SK-N-SH (cell line): ENCODE measurements around the gene EEF1G. TPM values are rescaled to one million over a fixed set of nuclear protein-coding genes. Genes with fewer than 3 reads are reported as not detected.
A peak's percentile ranks its signal among the peaks of the same experiment; 100 is the strongest.
"Not testable (repeated sequence)": the region's sequence is repeated elsewhere in the genome, so short reads cannot be mapped to it uniquely, and the experiment has no call there.

Experiments used
- CTCF ChIA-PET: fragments of 300-600, 350-600 bp; formaldehyde crosslinking; extraction: SDS; loops from one replicate; lab custom pipeline; 2021; lab: Yijun Ruan, JAX
- POLR2A ChIA-PET: fragments of 350-600 bp; sonication (Branson Sonifier 250); formaldehyde crosslinking; extraction: SDS; loops from one replicate; lab custom pipeline; 2020; ENCODE audit warnings: antibody characterized with exemption, inconsistent platforms; lab: Yijun Ruan, JAX
- DNase-seq: peaks from one replicate; pipeline ENCODE4 v3.0.0; 2012
- H2AFZ ChIP-seq: fragments of 200-600 bp; sonication (generic); 2 replicates; pipeline ENCODE4 v1.8.1; 2016; ENCODE audit warnings: antibody characterized with exemption, mild to moderate bottlenecking, low read depth
- H3F3A ChIP-seq: fragments of 200-600 bp; sonication (generic); replicated peaks from 2 replicates; pipeline ENCODE3; 2016; ENCODE audit warnings: antibody characterized with exemption, mild to moderate bottlenecking; ENCODE audit not compliant: insufficient read depth
- H3K27ac ChIP-seq, 2 experiments: fragments of 200-500 bp in 1 of 2; fragments of 200-600 bp in 1 of 2; sonication (Bioruptor generic) in 1 of 2; sonication (generic), shearing (Covaris generic) in 1 of 2; 2 replicates each; pipeline versions ENCODE4 v1.5.1 to v1.6.1; 2014 to 2016; ENCODE audit warnings: low read depth in 2 of 2, inconsistent platforms in 1 of 2, low read length in 1 of 2, mild to moderate bottlenecking in 1 of 2, mixed read lengths in 1 of 2
- H3K27me3 ChIP-seq: fragments of 200-600 bp; sonication (generic), shearing (Covaris generic); 2 replicates; pipeline ENCODE4 v1.6.1; 2016; ENCODE audit warnings: mixed run types; ENCODE audit not compliant: insufficient read depth
- H3K36me3 ChIP-seq, 2 experiments: fragments of 200-500 bp in 1 of 2; fragments of 200-600 bp in 1 of 2; sonication (Bioruptor generic) in 1 of 2; sonication (generic) in 1 of 2; replicated peaks in 1 of 2; 2 replicates each; pipeline versions ENCODE3 to v1.5.1; 2014 to 2016; ENCODE audit warnings: low read length in 1 of 2, mild to moderate bottlenecking in 1 of 2; ENCODE audit not compliant: insufficient read depth in 2 of 2, control insufficient read depth in 1 of 2
- H3K4me1 ChIP-seq, 2 experiments: fragments of 200-500 bp in 1 of 2; fragments of 200-600 bp in 1 of 2; sonication (Bioruptor generic) in 1 of 2; sonication (generic), shearing (Covaris generic) in 1 of 2; 2 replicates each; pipeline versions ENCODE4 v1.5.1 to v1.6.1; 2014 to 2016; ENCODE audit warnings: low read depth in 1 of 2, low read length in 1 of 2, mixed run types in 1 of 2; ENCODE audit not compliant: insufficient read depth in 2 of 2, control insufficient read depth in 1 of 2
- H3K4me2 ChIP-seq: fragments of 200-600 bp; sonication (generic), shearing (Covaris generic); 2 replicates; pipeline ENCODE4 v1.6.1; 2017; ENCODE audit warnings: mixed run types
- H3K4me3 ChIP-seq, 2 experiments: fragments of 200-500 bp in 1 of 2; fragments of 200-600 bp in 1 of 2; sonication (Bioruptor generic) in 1 of 2; sonication (generic), shearing (Covaris generic) in 1 of 2; 2 replicates each; pipeline versions ENCODE4 v1.5.1 to v1.8.1; 2014 to 2016; ENCODE audit warnings: low read depth in 2 of 2, inconsistent platforms in 1 of 2, low read length in 1 of 2, mild to moderate bottlenecking in 1 of 2, mixed read lengths in 1 of 2, moderate library complexity in 1 of 2
- H3K79me2 ChIP-seq: fragments of 200-600 bp; sonication (generic); 2 replicates; pipeline ENCODE4 v1.8.1; 2017; ENCODE audit warnings: mild to moderate bottlenecking; ENCODE audit not compliant: insufficient read depth
- H3K9ac ChIP-seq: fragments of 200-600 bp; sonication (generic); 2 replicates; pipeline ENCODE4 v1.6.1; 2017; ENCODE audit warnings: mixed run types
- H3K9me2 ChIP-seq: fragments of 200-600 bp; sonication (generic); 2 replicates; pipeline ENCODE4 v1.6.1; 2017; ENCODE audit warnings: mixed run types
- H3K9me3 ChIP-seq: fragments of 200-600 bp; sonication (generic); 2 replicates; pipeline ENCODE4 v1.6.1; 2017; ENCODE audit warnings: mixed run types, mild to moderate bottlenecking, moderate library complexity
- H4K20me1 ChIP-seq: fragments of 200-600 bp; sonication (generic); 2 replicates; pipeline ENCODE4 v1.6.1; 2017; ENCODE audit warnings: mild to moderate bottlenecking, mixed run types; ENCODE audit not compliant: insufficient read depth
- CHD2 ChIP-seq: fragments of 150-350 bp; IDR thresholded peaks from 2 replicates; pipeline ENCODE4 v1.6.1; 2018; ENCODE audit warnings: low read length; ENCODE audit not compliant: partially characterized antibody
- ELF1 ChIP-seq: IDR thresholded peaks from 2 replicates; pipeline ENCODE4 v1.4.0; 2012
- EZH2phosphoT487 ChIP-seq: fragments of 200-600 bp; sonication (generic); IDR thresholded peaks from 2 replicates; pipeline ENCODE4 v1.6.1; 2017; ENCODE audit warnings: low read depth, mixed run types, mild to moderate bottlenecking, antibody characterized with exemption, moderate library complexity, borderline replicate concordance
- FOXJ3 ChIP-seq: sonication (generic); formaldehyde crosslinking; IDR thresholded peaks from 2 replicates; pipeline ENCODE4 v1.5.1; 2020; ENCODE audit warnings: mild to moderate bottlenecking, missing genetic modification reagents
- FOXM1 ChIP-seq: IDR thresholded peaks from 2 replicates; pipeline ENCODE4 v1.4.0; 2012; ENCODE audit warnings: low read depth, mild to moderate bottlenecking
- GABPA ChIP-seq: IDR thresholded peaks from 2 replicates; pipeline ENCODE4 v1.4.0; 2012; ENCODE audit warnings: low read depth, mild to moderate bottlenecking
- MEF2A ChIP-seq: IDR thresholded peaks from 2 replicates; pipeline ENCODE4 v1.4.0; 2012; ENCODE audit warnings: low read depth, borderline replicate concordance
- NRF1 ChIP-seq: IDR thresholded peaks from 2 replicates; pipeline ENCODE4 v1.6.1; 2012; ENCODE audit warnings: low read depth, mild to moderate bottlenecking, low read length
- POLR2AphosphoS5 ChIP-seq: IDR thresholded peaks from 2 replicates; pipeline ENCODE4 v1.6.1; 2012; ENCODE audit warnings: low read depth, low read length
- RAD21 ChIP-seq: IDR thresholded peaks from 2 replicates; pipeline ENCODE4 v1.6.1; 2012; ENCODE audit warnings: mild to moderate bottlenecking, low read length
- RCOR1 ChIP-seq: fragments of 150-350 bp; IDR thresholded peaks from 2 replicates; pipeline ENCODE4 v1.6.1; 2017; ENCODE audit warnings: antibody characterized with exemption, low read length
- RFX5 ChIP-seq: IDR thresholded peaks from 2 replicates; pipeline ENCODE4 v1.6.1; 2012; ENCODE audit warnings: mild to moderate bottlenecking, improper control_type of control experiment, low read length
- SIN3A ChIP-seq: IDR thresholded peaks from 2 replicates; pipeline ENCODE4 v1.6.1; 2012; ENCODE audit warnings: low read depth, mild to moderate bottlenecking, low read length, moderate library complexity, borderline replicate concordance
- TCF12 ChIP-seq: IDR thresholded peaks from 2 replicates; pipeline ENCODE4 v1.4.0; 2012
- WGBS: methylation state at CpG from one replicate; pipeline ENCODE4 v1.1.6; 2017; ENCODE audit warnings: low lambda C conversion rate; 5-methylcytosine and 5-hydroxymethylcytosine counted together
- polyA plus RNA-seq, 3 experiments: library from polyadenylated mRNA; depleted of rRNA; stranded (reverse); fragments of >200 nt; gene quantifications; 2 replicates each; pipeline ENCODE4 v1.2.3, GENCODE V29; 2012
- TF ChIP-seq, protein P1 (sequence below): IDR thresholded peaks from 2 replicates; pipeline ENCODE4; 2012
- TF ChIP-seq, protein P2 (sequence below): IDR thresholded peaks from 2 replicates; pipeline ENCODE4 v1.4.0; 2012; ENCODE audit warnings: low read depth, borderline replicate concordance
- TF ChIP-seq, protein P3 (sequence below): IDR thresholded peaks from 2 replicates; pipeline ENCODE4 v1.4.0; 2012; ENCODE audit warnings: low read depth, borderline replicate concordance
- TF ChIP-seq, protein P4 (sequence below): IDR thresholded peaks from 2 replicates; pipeline ENCODE4 v1.4.0; 2012; ENCODE audit warnings: low read depth
- TF ChIP-seq, protein P5 (sequence below): fragments of 150-350 bp; IDR thresholded peaks from 2 replicates; pipeline ENCODE4 v1.6.1; 2017; ENCODE audit warnings: antibody characterized with exemption, low read length, low read depth, borderline replicate concordance
- TF ChIP-seq, protein P6 (sequence below): IDR thresholded peaks from 2 replicates; pipeline ENCODE4 v1.6.1; 2012; ENCODE audit warnings: mild to moderate bottlenecking, low read depth, low read length, moderate library complexity

EEF1G gene
- polyA plus RNA-seq, 1 of the 3 experiments (the other 2 are of a cell fraction) = 1,853 TPM

DNA sequence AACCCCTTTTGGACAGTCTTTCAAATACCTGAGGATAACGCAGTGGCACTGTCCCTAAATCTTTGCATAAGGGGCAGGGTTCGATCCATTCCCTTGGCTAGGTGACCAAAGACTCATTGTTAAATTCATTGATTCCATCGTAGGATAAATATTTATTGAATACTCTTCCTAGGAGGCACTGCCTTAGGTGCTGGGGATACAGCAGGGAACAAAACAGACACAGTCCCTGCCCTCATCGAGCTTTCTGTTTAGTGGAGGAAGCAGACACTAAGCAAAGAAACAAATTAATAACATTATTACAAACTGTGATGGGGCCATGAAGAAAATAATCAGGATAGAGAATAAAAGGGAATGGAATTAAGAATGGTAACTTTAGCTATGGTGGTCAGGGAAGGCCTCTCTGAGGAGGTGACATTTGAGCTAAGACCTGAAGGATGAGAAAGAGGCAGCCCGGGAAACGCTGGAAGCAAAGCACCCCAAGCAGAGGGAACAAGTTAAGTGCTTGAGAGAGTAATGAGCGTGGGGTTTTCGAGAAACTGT, 47.4 kb upstream of the EEF1G start:
- H3F3A ChIP-seq = peaks cover 35% of the 10 kb centered on the region
- H3K4me3 ChIP-seq = peak overlapping the region; percentile 77 to 92
- POLR2A ChIA-PET = interaction anchor here (0.6 to 3.3 kb wide), 15 partner anchors 8 to 220 kb away, joined by 3 to 37 read pairs (median 7); partner anchors contain the start of genes C11orf98, CSKMT, EEF1G and EML3
- peak overlapping the region; percentile 43; the same call in 1 of the 2 replicates for H2AFZ ChIP-seq
- 19% methylated on average over 8 of the region's 8 CpGs for WGBS
- no peaks in the 10 kb centered on the region for H3K9me3 ChIP-seq
- H3K9ac ChIP-seq = peak overlapping the region; percentile 87
- peaks cover 30% of the 10 kb centered on the region for H3K79me2 ChIP-seq
- CTCF ChIA-PET = interaction anchor here (0.8 to 2.5 kb wide), 12 partner anchors 8 to 226 kb away, joined by 3 to 16 read pairs (median 4); partner anchors contain the start of genes ROM1, TMEM179B and TUT1
- TF ChIP-seq, protein P1, sequence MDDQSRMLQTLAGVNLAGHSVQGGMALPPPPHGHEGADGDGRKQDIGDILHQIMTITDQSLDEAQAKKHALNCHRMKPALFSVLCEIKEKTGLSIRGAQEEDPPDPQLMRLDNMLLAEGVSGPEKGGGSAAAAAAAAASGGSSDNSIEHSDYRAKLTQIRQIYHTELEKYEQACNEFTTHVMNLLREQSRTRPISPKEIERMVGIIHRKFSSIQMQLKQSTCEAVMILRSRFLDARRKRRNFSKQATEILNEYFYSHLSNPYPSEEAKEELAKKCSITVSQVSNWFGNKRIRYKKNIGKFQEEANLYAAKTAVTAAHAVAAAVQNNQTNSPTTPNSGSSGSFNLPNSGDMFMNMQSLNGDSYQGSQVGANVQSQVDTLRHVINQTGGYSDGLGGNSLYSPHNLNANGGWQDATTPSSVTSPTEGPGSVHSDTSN = no peak
- TF ChIP-seq TCF12 (no peak), FOXM1 (no peak), SIN3A (no peak), MEF2A (no peak), EZH2phosphoT487 (no peak), POLR2AphosphoS5 (no peak), CHD2 (no peak), RFX5 (no peak), FOXJ3 (CRISPR knock-in tag) (no peak), GABPA (no peak), RAD21 (no peak), NRF1 (no peak), ELF1 (no peak), RCOR1 (no peak)
- TF ChIP-seq, protein P2, sequence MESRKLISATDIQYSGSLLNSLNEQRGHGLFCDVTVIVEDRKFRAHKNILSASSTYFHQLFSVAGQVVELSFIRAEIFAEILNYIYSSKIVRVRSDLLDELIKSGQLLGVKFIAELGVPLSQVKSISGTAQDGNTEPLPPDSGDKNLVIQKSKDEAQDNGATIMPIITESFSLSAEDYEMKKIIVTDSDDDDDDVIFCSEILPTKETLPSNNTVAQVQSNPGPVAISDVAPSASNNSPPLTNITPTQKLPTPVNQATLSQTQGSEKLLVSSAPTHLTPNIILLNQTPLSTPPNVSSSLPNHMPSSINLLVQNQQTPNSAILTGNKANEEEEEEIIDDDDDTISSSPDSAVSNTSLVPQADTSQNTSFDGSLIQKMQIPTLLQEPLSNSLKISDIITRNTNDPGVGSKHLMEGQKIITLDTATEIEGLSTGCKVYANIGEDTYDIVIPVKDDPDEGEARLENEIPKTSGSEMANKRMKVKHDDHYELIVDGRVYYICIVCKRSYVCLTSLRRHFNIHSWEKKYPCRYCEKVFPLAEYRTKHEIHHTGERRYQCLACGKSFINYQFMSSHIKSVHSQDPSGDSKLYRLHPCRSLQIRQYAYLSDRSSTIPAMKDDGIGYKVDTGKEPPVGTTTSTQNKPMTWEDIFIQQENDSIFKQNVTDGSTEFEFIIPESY = no peak
- TF ChIP-seq, protein P3, sequence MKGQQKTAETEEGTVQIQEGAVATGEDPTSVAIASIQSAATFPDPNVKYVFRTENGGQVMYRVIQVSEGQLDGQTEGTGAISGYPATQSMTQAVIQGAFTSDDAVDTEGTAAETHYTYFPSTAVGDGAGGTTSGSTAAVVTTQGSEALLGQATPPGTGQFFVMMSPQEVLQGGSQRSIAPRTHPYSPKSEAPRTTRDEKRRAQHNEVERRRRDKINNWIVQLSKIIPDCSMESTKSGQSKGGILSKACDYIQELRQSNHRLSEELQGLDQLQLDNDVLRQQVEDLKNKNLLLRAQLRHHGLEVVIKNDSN = no peak
- TF ChIP-seq, protein P4, sequence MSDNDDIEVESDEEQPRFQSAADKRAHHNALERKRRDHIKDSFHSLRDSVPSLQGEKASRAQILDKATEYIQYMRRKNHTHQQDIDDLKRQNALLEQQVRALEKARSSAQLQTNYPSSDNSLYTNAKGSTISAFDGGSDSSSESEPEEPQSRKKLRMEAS = no peak
- TF ChIP-seq, protein P5, sequence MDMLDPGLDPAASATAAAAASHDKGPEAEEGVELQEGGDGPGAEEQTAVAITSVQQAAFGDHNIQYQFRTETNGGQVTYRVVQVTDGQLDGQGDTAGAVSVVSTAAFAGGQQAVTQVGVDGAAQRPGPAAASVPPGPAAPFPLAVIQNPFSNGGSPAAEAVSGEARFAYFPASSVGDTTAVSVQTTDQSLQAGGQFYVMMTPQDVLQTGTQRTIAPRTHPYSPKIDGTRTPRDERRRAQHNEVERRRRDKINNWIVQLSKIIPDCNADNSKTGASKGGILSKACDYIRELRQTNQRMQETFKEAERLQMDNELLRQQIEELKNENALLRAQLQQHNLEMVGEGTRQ = no peak
- TF ChIP-seq, protein P6, sequence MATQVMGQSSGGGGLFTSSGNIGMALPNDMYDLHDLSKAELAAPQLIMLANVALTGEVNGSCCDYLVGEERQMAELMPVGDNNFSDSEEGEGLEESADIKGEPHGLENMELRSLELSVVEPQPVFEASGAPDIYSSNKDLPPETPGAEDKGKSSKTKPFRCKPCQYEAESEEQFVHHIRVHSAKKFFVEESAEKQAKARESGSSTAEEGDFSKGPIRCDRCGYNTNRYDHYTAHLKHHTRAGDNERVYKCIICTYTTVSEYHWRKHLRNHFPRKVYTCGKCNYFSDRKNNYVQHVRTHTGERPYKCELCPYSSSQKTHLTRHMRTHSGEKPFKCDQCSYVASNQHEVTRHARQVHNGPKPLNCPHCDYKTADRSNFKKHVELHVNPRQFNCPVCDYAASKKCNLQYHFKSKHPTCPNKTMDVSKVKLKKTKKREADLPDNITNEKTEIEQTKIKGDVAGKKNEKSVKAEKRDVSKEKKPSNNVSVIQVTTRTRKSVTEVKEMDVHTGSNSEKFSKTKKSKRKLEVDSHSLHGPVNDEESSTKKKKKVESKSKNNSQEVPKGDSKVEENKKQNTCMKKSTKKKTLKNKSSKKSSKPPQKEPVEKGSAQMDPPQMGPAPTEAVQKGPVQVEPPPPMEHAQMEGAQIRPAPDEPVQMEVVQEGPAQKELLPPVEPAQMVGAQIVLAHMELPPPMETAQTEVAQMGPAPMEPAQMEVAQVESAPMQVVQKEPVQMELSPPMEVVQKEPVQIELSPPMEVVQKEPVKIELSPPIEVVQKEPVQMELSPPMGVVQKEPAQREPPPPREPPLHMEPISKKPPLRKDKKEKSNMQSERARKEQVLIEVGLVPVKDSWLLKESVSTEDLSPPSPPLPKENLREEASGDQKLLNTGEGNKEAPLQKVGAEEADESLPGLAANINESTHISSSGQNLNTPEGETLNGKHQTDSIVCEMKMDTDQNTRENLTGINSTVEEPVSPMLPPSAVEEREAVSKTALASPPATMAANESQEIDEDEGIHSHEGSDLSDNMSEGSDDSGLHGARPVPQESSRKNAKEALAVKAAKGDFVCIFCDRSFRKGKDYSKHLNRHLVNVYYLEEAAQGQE = no peak
- peaks cover 9 to 19% of the 10 kb centered on the region in 2 experiments for H3K36me3 ChIP-seq
- peak overlapping the region; percentile 78 to 86 for H3K27ac ChIP-seq
- peak overlapping the region; percentile 94 for H3K4me2 ChIP-seq
- H3K27me3 ChIP-seq = no peaks in the 10 kb centered on the region
- H4K20me1 ChIP-seq = no peaks in the 10 kb centered on the region
- peaks cover 7 to 15% of the 10 kb centered on the region in 2 experiments; a peak in 3 of 4 replicates for H3K4me1 ChIP-seq
- DNase-seq = no peak
- no peaks in the 10 kb centered on the region for H3K9me2 ChIP-seq

DNA sequence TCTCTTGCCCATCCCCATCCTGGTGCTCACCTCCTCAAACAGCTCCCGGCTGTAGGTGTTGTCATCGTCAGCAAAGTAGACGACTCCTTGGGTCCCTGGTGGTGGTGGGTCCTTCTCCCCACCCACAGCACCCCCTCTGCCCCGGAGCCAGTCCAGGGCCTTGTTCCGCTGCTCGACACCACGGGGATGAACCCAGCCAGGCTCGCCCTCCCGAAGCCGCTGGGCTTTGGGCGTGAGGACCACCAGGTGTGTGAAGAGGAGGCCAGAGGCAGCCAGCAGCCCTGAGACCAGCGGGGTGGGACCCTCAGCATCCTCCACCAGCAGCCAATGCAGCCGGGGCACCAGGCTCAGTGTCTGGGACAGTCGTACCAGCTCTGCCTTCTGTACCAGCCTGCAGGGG, 43.3 kb upstream of the EEF1G start:
- H3K79me2 ChIP-seq = peaks cover 30% of the 10 kb centered on the region
- H3K27ac ChIP-seq, H3K4me2 ChIP-seq, DNase-seq, H4K20me1 ChIP-seq, CTCF ChIA-PET, H3K9me3 ChIP-seq, H3K27me3 ChIP-seq, H3K9ac ChIP-seq, H3K9me2 ChIP-seq, H3K4me3 ChIP-seq, H2AFZ ChIP-seq, H3K36me3 ChIP-seq: not testable (repeated sequence)
- 100% methylated on average over 4 of the region's 14 CpGs for WGBS
- POLR2A ChIA-PET = interaction anchor here (1.0 kb wide), 1 partner anchor 49 kb away, joined by 3 read pairs; the partner anchor contains the start of gene CSKMT
- peaks cover 15 to 20% of the 10 kb centered on the region in 2 experiments; a peak in 3 of 4 replicates for H3K4me1 ChIP-seq
- peaks cover 32% of the 10 kb centered on the region for H3F3A ChIP-seq
